H9 (cell line): ENCODE measurements around the gene ANKRD44. TPM values are rescaled to one million over a fixed set of nuclear protein-coding genes. Genes with fewer than 3 reads are reported as not detected.

Source experiments
- DNase-seq: peaks from one replicate; pipeline ENCODE4 v3.0.0-alpha.2; 2017
- H2AFZ ChIP-seq: one replicate; pipeline ENCODE4 v1.6.1; 2013; ENCODE audit warnings: mild to moderate bottlenecking, low read length, control low read depth, moderate library complexity
- H2AK5ac ChIP-seq: 2 replicates; pipeline ENCODE4 v1.6.1; 2013; ENCODE audit warnings: low read length, control low read depth, mixed read lengths; ENCODE audit not compliant: insufficient read length
- H2BK120ac ChIP-seq: one replicate; pipeline ENCODE4 v1.6.1; 2013; ENCODE audit warnings: low read depth, mild to moderate bottlenecking, low read length, control low read depth, inconsistent platforms; ENCODE audit not compliant: poor library complexity, severe bottlenecking
- H2BK12ac ChIP-seq: 2 replicates; pipeline ENCODE4 v1.6.1; 2013; ENCODE audit warnings: low read length, control low read depth, mixed read lengths, low read depth; ENCODE audit not compliant: insufficient read length
- H2BK15ac ChIP-seq: 2 replicates; pipeline ENCODE4 v1.6.1; 2013; ENCODE audit warnings: low read depth, low read length, control low read depth
- H2BK20ac ChIP-seq: one replicate; pipeline ENCODE4 v1.6.1; 2013; ENCODE audit warnings: low read depth, mild to moderate bottlenecking, low read length, control low read depth, inconsistent platforms; ENCODE audit not compliant: poor library complexity, severe bottlenecking
- H2BK5ac ChIP-seq: 2 replicates; pipeline ENCODE4 v1.6.1; 2013; ENCODE audit warnings: low read length, control low read depth, mixed read lengths; ENCODE audit not compliant: insufficient read length
- H3K14ac ChIP-seq: 2 replicates; pipeline ENCODE4 v1.6.1; 2013; ENCODE audit warnings: low read length, control low read depth; ENCODE audit not compliant: insufficient read depth
- H3K18ac ChIP-seq: 2 replicates; pipeline ENCODE4 v1.6.1; 2013; ENCODE audit warnings: low read depth, mild to moderate bottlenecking, mixed read lengths, low read length, control low read depth; ENCODE audit not compliant: insufficient read length
- H3K23ac ChIP-seq: 2 replicates; pipeline ENCODE4 v1.6.1; 2013; ENCODE audit warnings: low read length, control low read depth, mixed read lengths, low read depth; ENCODE audit not compliant: insufficient read length
- H3K23me2 ChIP-seq: 2 replicates; pipeline ENCODE4 v1.6.1; 2013; ENCODE audit warnings: low read depth, mild to moderate bottlenecking, mixed read lengths, low read length, control low read depth; ENCODE audit not compliant: insufficient read length, poor library complexity, severe bottlenecking
- H3K27ac ChIP-seq: 2 replicates; pipeline ENCODE4 v1.5.1; 2013; ENCODE audit warnings: low read length, control low read depth, mixed read lengths, low read depth; ENCODE audit not compliant: insufficient read length
- H3K27me3 ChIP-seq: 2 replicates; pipeline ENCODE4 v1.6.1; 2013; ENCODE audit warnings: low read length, control low read depth, inconsistent platforms; ENCODE audit not compliant: insufficient read depth
- H3K4ac ChIP-seq: 2 replicates; pipeline ENCODE4 v1.6.1; 2013; ENCODE audit warnings: low read depth, mild to moderate bottlenecking, control low read depth, inconsistent platforms, low read length, moderate library complexity
- H3K4me1 ChIP-seq: 2 replicates; pipeline ENCODE4 v1.6.1; 2013; ENCODE audit warnings: low read length, control low read depth, inconsistent platforms; ENCODE audit not compliant: insufficient read depth
- H3K4me2 ChIP-seq: 2 replicates; pipeline ENCODE4 v1.6.1; 2013; ENCODE audit warnings: low read length, control low read depth, mixed read lengths; ENCODE audit not compliant: insufficient read length, insufficient read depth
- H3K56ac ChIP-seq: 2 replicates; pipeline ENCODE4 v1.6.1; 2013; ENCODE audit warnings: low read depth, mild to moderate bottlenecking, mixed read lengths, low read length, control low read depth; ENCODE audit not compliant: insufficient read length
- H3K79me1 ChIP-seq: 2 replicates; pipeline ENCODE4 v1.6.1; 2013; ENCODE audit warnings: low read depth, mild to moderate bottlenecking, moderate library complexity, low read length, control low read depth, inconsistent platforms; ENCODE audit not compliant: insufficient read depth, poor library complexity, severe bottlenecking
- H3K79me2 ChIP-seq: 2 replicates; pipeline ENCODE4 v1.6.1; 2013; ENCODE audit warnings: low read length, control low read depth, inconsistent platforms; ENCODE audit not compliant: insufficient read depth
- H3K9ac ChIP-seq: 2 replicates; pipeline ENCODE4 v1.6.1; 2013; ENCODE audit warnings: low read length, control low read depth, mixed read lengths; ENCODE audit not compliant: insufficient read length; ENCODE audit errors: extremely low read depth
- H3K9me3 ChIP-seq: one replicate; pipeline ENCODE4 v1.6.1; 2013; ENCODE audit warnings: low read depth, low read length, inconsistent platforms; ENCODE audit not compliant: control insufficient read depth
- H3T11ph ChIP-seq: one replicate; pipeline ENCODE4 v1.6.1; 2013; ENCODE audit warnings: mild to moderate bottlenecking, low read length, control low read depth, inconsistent platforms
- H4K20me1 ChIP-seq: one replicate; pipeline ENCODE4 v1.6.1; 2013; ENCODE audit not compliant: control insufficient read depth, insufficient read length, insufficient read depth
- H4K5ac ChIP-seq: 2 replicates; pipeline ENCODE4 v1.6.1; 2013; ENCODE audit warnings: low read depth, mild to moderate bottlenecking, mixed read lengths, low read length, control low read depth; ENCODE audit not compliant: insufficient read length
- H4K8ac ChIP-seq: replicated peaks from 2 replicates; pipeline ENCODE4 v1.6.1; 2013; ENCODE audit warnings: low read length, control low read depth, mixed read lengths, low read depth; ENCODE audit not compliant: insufficient read length
- H4K91ac ChIP-seq: 2 replicates; pipeline ENCODE4 v1.6.1; 2013; ENCODE audit warnings: low read depth, mild to moderate bottlenecking, moderate library complexity, mixed read lengths, low read length, control low read depth; ENCODE audit not compliant: insufficient read length
- H3K27ac Mint-ChIP-seq, 3 experiments: 2 replicates in 2 of 3; 3 replicates in 1 of 3; pipeline ENCODE4 v1.8.0; 2020 to 2021; ENCODE audit warnings: mixed read lengths in 3 of 3, mild to moderate bottlenecking in 1 of 3, moderate library complexity in 1 of 3
- H3K27me3 Mint-ChIP-seq: 2 replicates; pipeline ENCODE4 v1.8.0; 2021; ENCODE audit warnings: low read depth, mild to moderate bottlenecking, moderate library complexity, mixed read lengths
- H3K36me3 Mint-ChIP-seq, 3 experiments: 2 replicates in 2 of 3; 3 replicates in 1 of 3; pipeline ENCODE4 v1.8.0; 2020 to 2021; ENCODE audit warnings: low read depth in 3 of 3, mixed read lengths in 3 of 3; ENCODE audit not compliant: insufficient read depth in 1 of 3
- H3K4me1 Mint-ChIP-seq, 2 experiments: 2 replicates each; pipeline ENCODE4 v1.8.0; 2020; ENCODE audit warnings: mixed read lengths in 2 of 2
- H3K4me3 Mint-ChIP-seq, 2 experiments: 2 replicates in 1 of 2; 3 replicates in 1 of 2; pipeline ENCODE4 v1.8.0; 2020 to 2021; ENCODE audit warnings: mild to moderate bottlenecking in 2 of 2, mixed read lengths in 2 of 2, moderate library complexity in 1 of 2
- H3K9me3 Mint-ChIP-seq, 2 experiments: 2 replicates in 1 of 2; 3 replicates in 1 of 2; pipeline ENCODE4 v1.8.0; 2020; ENCODE audit warnings: mild to moderate bottlenecking in 2 of 2, mixed read lengths in 2 of 2, moderate library complexity in 1 of 2
- CTCF ChIP-seq: fragments of 200-600 bp; sonication (generic); conservative IDR thresholded peaks from 3 replicates; pipeline ENCODE4 v1.8.0; 2021; ENCODE audit warnings: antibody characterized with exemption, mild to moderate bottlenecking
- WGBS: extraction: QIAGEN DNeasy Blood & Tissue Kit; methylation state at CpG from one replicate; pipeline ENCODE4 v1.1.7; 2013; ENCODE audit warnings: missing lambda C conversion rate, low lambda C conversion rate, mixed read lengths; ENCODE audit not compliant: insufficient read length; ENCODE audit errors: extremely low coverage; 5-methylcytosine and 5-hydroxymethylcytosine counted together
- total RNA-seq: library from RNA; stranded (reverse); gene quantifications from 2 replicates; pipeline ENCODE4 v1.2.1, GENCODE V29; 2021

Gene ANKRD44
- total RNA-seq, 1 experiment from 2014 or later = 1.9 TPM

- Histone ChIP-seq H3K4me2 (no peak overlapping the region), H4K20me1 (no peaks in the 10 kb centered on the region), H3K27me3 (no peaks in the 10 kb centered on the region; the same call in 1 of the 2 replicates), H2AFZ (no peak overlapping the region), H2BK15ac (no peak overlapping the region), H3K56ac (no peak overlapping the region), H3T11ph (no peak overlapping the region), H3K9me3 (no peaks in the 10 kb centered on the region), H4K91ac (no peak overlapping the region), H3K14ac (no peak overlapping the region), H2AK5ac (no peak overlapping the region), H3K9ac (no peak overlapping the region), H3K23ac (no peak overlapping the region), H2BK120ac (no peak overlapping the region), H3K4me1 (no peaks in the 10 kb centered on the region), H3K4ac (no peak overlapping the region), H3K23me2 (no peaks in the 10 kb centered on the region), H2BK12ac (no peak overlapping the region), H2BK20ac (no peak overlapping the region), H3K79me2 (no peaks in the 10 kb centered on the region), H4K8ac (no peak overlapping the region), H3K18ac (no peak overlapping the region), H3K27ac (no peak overlapping the region), H2BK5ac (no peak overlapping the region), H3K79me1 (no peaks in the 10 kb centered on the region), H4K5ac (no peak overlapping the region)
- TF ChIP-seq CTCF = no peak
- Mint-ChIP-seq H3K27me3 (no peaks in the 10 kb centered on the region; the same call in none of the 2 replicates), H3K9me3 (no peaks in the 10 kb centered on the region; a peak in 1 of 5 replicates), H3K27ac (no peak overlapping the region; a peak in 1 of 7 replicates), H3K4me1 (peaks cover 7 to 11% of the 10 kb centered on the region in 2 experiments; a peak in 3 of 4 replicates), H3K36me3 (no peaks in the 10 kb centered on the region; a peak in 1 of 7 replicates), H3K4me3 (no peak overlapping the region)
- no peak for DNase-seq
- WGBS = no CpG with 5 or more reads among the region's 7 CpGs
Observed at GRCh38 chr2:197165020-197165419, 145.6 kb downstream of the ANKRD44 start.
